ENCODE results near the gene IFFO2.

DNA sequence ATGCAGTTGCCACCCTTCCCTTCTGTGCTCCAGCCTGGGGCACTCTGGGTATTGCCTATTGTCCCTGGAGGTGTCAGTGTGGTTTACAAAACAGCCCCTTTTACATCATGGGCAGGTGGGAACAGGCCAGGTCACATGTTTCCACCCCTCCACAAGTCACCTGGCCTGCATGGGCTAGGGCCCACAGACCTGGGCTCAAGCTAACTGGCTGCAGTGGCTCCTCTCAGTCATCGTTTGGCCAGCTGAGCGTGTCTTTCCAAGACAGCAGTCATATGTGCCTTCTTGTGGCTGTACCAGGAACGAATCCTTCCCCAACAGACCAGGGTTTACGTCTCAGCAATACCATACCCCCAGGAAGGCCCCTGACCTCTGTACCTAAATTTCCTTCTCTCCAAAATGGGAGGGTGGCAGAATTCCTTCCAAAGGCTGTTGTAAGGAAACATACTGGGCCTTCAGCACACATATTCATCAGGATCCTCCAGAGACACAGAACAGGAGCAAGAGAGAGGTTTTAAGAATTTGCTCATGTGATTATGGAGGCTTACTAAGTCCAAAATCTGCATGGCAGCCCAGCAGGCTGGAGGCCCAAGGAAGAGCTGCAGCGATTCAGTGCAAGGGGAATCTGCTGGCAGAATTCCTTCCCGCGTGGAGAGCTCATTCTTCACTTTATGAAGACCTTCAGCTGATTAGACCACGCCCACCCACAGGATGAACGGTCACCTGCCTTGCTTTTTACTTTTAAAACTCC lies 86.5 kb downstream of the IFFO2 start:
- TF ChIP-seq CTCF (conservative IDR thresholded peaks at IDR 0.05; ENCODE audit: low read length): no peak
- no peak for TF ChIP-seq EZH2phosphoT487 (IDR thresholded peaks at IDR 0.05; ENCODE audit: borderline replicate concordance)

All from Loucy (cell line).